ENCODE data around the gene CHI3L1.

The CHI3L1 gene

GRCh38 chr1:203180611-203181330 lies 5.7 kb downstream of the CHI3L1 start:
- DNase-seq = no peak

- DNase-seq = no peak
Measured at GRCh38 chr1:203179667-203180005, 6.9 kb downstream of the CHI3L1 start.

GRCh38 chr1:203178821-203179666 lies 7.5 kb downstream of the CHI3L1 start:
- no peak for DNase-seq

GRCh38 chr1:203178083-203178482 lies 8.4 kb downstream of the CHI3L1 start:
- DNase-seq = no peak

- DNase-seq = no peak
Measured at GRCh38 chr1:203177470-203178039, 8.9 kb downstream of the CHI3L1 start.

- no peak for DNase-seq
Measured at GRCh38 chr1:203177036-203177405, 9.5 kb downstream of the CHI3L1 start.

- no peak for DNase-seq
Measured at GRCh38 chr1:203176273-203177035, 10.1 kb downstream of the CHI3L1 start.

- no peak for DNase-seq
Measured at GRCh38 chr1:203175827-203176241, 10.7 kb downstream of the CHI3L1 start.

GRCh38 chr1:203175237-203175826 lies 11.2 kb downstream of the CHI3L1 start, which contains the start of gene MYBPH:
Gene MYBPH (minus strand): TSS chr1:203175826. CDS start chr1:203175755, 71 bp downstream.
- DNase-seq = no peak

GRCh38 chr1:203174324-203174985 lies 12.0 kb downstream of the CHI3L1 start:
- DNase-seq = no peak

- no peak for DNase-seq
Measured at GRCh38 chr1:203173566-203173965, 12.9 kb downstream of the CHI3L1 start.

- DNase-seq = no peak
Measured at GRCh38 chr1:203173011-203173555, 13.4 kb downstream of the CHI3L1 start.

- DNase-seq = peak; percentile 20
Measured at GRCh38 chr1:203172184-203173010, 14.1 kb downstream of the CHI3L1 start.

GRCh38 chr1:203171341-203172183 lies 14.9 kb downstream of the CHI3L1 start:
- no peak for DNase-seq

- DNase-seq = no peak
Measured at GRCh38 chr1:203170625-203171330, 15.7 kb downstream of the CHI3L1 start.

GRCh38 chr1:203169770-203170520 lies 16.6 kb downstream of the CHI3L1 start:
- no peak for DNase-seq

- DNase-seq = no peak
Measured at GRCh38 chr1:203168991-203169390, 17.5 kb downstream of the CHI3L1 start.

- DNase-seq = no peak
Measured at GRCh38 chr1:203168256-203168786, 18.2 kb downstream of the CHI3L1 start.

Data from activated gamma-delta T cell treated with Interleukin-2 at 50 U/mL for 16 hours (primary cell).